SU-DHL-6 (cell line): ENCODE results near the gene ZZZ3.

Experiments
- CTCF ChIP-seq: fragments of 200-600 bp; sonication (generic); IDR thresholded peaks from one replicate; pipeline ENCODE4 v1.5.1; 2017; ENCODE audit warnings: antibody characterized with exemption, mild to moderate bottlenecking, low read length, moderate library complexity; ENCODE audit not compliant: insufficient read depth, poor library complexity, severe bottlenecking
- EZH2phosphoT487 ChIP-seq: fragments of 200-600 bp; sonication (generic), shearing (Covaris generic); conservative IDR thresholded peaks from 2 replicates; pipeline ENCODE4 v1.6.1; 2018; ENCODE audit warnings: mild to moderate bottlenecking, antibody characterized with exemption, low read length, moderate library complexity, mixed read lengths

DNA sequence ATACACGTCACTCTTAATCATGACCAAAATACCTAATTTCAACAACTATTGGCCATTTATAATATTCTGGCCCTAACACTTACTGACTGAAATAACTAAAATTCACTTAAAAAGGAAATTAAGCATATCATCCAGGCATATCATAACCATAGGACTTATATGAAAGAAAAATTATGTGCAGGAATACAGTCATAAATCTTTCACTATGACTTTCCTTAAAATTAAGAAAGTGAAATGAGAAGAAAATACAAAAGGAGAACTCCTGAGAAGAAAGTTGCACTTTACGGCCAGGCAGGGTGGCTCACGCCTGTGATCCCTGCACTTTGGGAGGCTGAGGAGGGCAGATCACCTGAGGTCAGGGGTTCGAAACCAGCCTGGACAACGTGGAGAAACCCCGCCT is 9.4 kb downstream of the ZZZ3 start:
- TF ChIP-seq CTCF (no peak), EZH2phosphoT487 (no peak)
